Natural killer cell treated with Interleukin-12 subunit alpha and Interleukin-12 subunit beta and Interleukin-15 and Interleukin-18, amount 100 ng/mL, for 72 hours (primary cell): ENCODE measurements around the gene RPS6KA2. TPM values are rescaled to one million over a fixed set of nuclear protein-coding genes. Genes with fewer than 3 reads are reported as not detected.

Source experiments
- ATAC-seq, 2 donors: fragments of 150-1000 bp; cut with Tn5 transposase in 1 of 2; sonication (Bioruptor Pico), chemical (Tn5 transposase) in 1 of 2; 2 replicates each; pipeline ENCODE4 v1.10.0; 2021
- DNase-seq: peaks from one replicate; pipeline ENCODE4 v3.0.0; 2022; ENCODE audit warnings: low spot score
- H3K27ac Mint-ChIP-seq, 2 donors: 1 replicate in 1 of 2; 2 replicates in 1 of 2; pipeline ENCODE4 v1.8.0; 2022; ENCODE audit warnings: mixed read lengths in 2 of 2, mild to moderate bottlenecking in 1 of 2, moderate library complexity in 1 of 2
- H3K27me3 Mint-ChIP-seq, 2 donors: 1 replicate in 1 of 2; 2 replicates in 1 of 2; pipeline ENCODE4 v1.8.0; 2022; ENCODE audit warnings: mixed read lengths in 2 of 2
- H3K36me3 Mint-ChIP-seq: one replicate; pipeline ENCODE4 v1.8.0; 2022; ENCODE audit warnings: mixed read lengths
- H3K4me1 Mint-ChIP-seq, 2 donors: 1 replicate in 1 of 2; 2 replicates in 1 of 2; pipeline ENCODE4 v1.8.0; 2022; ENCODE audit warnings: low read depth in 2 of 2, mixed read lengths in 2 of 2, mild to moderate bottlenecking in 1 of 2
- H3K4me3 Mint-ChIP-seq: one replicate; pipeline ENCODE4 v1.8.0; 2022; ENCODE audit warnings: mixed read lengths
- H3K9me3 Mint-ChIP-seq: 2 replicates; pipeline ENCODE4 v1.8.0; 2022; ENCODE audit warnings: mixed read lengths
- total RNA-seq, 2 donors: library from RNA; stranded (reverse); gene quantifications; one replicate each; pipeline ENCODE4 v1.2.3, GENCODE V29; 2022

The RPS6KA2 gene
- total RNA-seq, 2 donors from 2014 or later: 2.8 to 3.8 TPM

DNA sequence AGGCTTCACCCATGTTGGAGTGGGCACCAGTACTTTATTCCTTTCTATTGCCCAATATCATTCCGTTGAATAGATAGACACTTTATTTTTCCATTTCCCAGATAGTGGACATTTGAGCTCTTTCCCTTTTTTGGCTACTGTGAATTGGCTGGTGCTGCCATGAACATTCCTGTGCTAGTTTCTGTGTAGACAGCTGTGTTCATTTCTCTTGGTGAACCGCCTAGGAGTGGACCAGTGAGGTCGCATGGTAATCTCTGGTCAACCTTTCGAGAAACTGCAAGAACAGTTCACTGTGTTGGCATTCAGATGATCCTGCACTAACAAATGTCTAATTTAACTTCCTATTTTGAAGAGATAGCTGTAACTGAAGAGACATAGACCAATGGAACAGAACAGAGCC lies 99.2 kb downstream of the RPS6KA2 start:
- H3K9me3 Mint-ChIP-seq: no peaks in the 10 kb centered on the region
- no peak for DNase-seq
- peaks cover 0 to 9% of the 10 kb centered on the region in 2 donors for H3K27me3 Mint-ChIP-seq
- no peak overlapping the region for H3K27ac Mint-ChIP-seq
- H3K4me1 Mint-ChIP-seq: peaks cover 0 to 4% of the 10 kb centered on the region in 2 donors
- no peak for ATAC-seq
- no peak overlapping the region for H3K4me3 Mint-ChIP-seq
- no peaks in the 10 kb centered on the region for H3K36me3 Mint-ChIP-seq

- H3K9me3 Mint-ChIP-seq: no peaks in the 10 kb centered on the region
- no peak overlapping the region for H3K27ac Mint-ChIP-seq
- DNase-seq (no peak), ATAC-seq (no peak)
- H3K4me3 Mint-ChIP-seq: no peak overlapping the region
- H3K36me3 Mint-ChIP-seq: no peaks in the 10 kb centered on the region
- H3K27me3 Mint-ChIP-seq: peaks cover 0 to 13% of the 10 kb centered on the region in 2 donors
- H3K4me1 Mint-ChIP-seq: peaks cover 0 to 4% of the 10 kb centered on the region in 2 donors
Observed at GRCh38 chr6:166526937-166527336, 100.1 kb downstream of the RPS6KA2 start.

DNA sequence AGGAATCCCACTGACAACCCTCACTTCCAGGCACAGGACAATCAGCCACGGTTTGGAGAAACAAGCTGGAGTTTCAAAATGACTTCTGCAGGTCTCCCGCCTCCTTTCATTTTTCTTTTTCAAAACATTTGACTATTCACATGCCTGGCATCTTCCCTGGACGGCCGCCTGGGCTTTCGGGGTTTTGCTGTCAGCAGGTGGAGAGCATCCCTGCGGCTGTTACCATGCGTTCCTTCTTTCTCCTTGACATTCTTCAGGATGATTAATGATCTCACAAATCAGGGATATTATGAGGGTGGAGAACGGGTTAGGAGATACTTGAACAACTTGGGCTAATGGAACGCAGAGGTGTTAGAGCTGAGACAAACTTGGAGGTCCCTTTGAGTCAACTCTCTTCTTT lies 101.5 kb downstream of the RPS6KA2 start:
- Mint-ChIP-seq H3K4me3 (no peak overlapping the region), H3K9me3 (no peaks in the 10 kb centered on the region), H3K27ac (no peak overlapping the region), H3K27me3 (peaks cover 0 to 16% of the 10 kb centered on the region in 2 donors), H3K36me3 (no peaks in the 10 kb centered on the region), H3K4me1 (peaks cover 0 to 4% of the 10 kb centered on the region in 2 donors)
- DNase-seq (no peak), ATAC-seq (no peak)

DNA sequence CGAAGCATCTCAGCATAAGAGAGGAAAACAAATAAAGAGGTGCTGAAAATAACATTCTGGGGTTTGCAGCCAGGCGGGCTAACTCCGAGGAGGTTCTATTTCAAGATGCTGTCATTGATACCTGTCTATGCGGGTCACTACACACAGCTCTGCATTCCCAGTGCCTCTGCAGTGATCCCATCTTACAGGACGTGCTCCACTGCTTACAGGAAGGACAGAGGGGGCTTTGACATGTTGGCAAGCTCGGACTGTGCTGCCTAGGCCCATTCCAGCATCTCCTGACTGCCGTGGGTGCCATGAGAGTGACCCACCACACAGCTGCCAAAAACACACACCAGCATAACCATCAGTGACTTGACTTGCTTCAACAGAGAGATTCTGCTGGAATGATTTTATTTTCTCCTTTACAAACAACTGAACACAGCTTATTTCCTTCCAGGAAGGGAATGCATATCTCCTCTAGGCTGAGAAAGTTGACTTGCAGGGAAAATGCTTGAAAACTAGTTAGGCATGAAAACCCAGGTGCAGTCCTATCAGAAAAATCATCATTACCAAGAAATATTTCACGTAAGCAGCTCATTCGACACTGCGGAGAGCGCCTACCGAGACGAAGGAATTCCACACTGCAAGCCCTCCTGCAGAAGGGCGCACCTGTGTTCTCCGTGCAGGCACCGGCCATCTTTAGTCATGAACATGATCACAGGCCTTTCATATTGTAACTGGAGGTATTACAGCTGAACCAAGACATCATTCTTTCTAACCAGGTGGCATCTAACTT lies 103.1 kb downstream of the RPS6KA2 start:
- Mint-ChIP-seq H3K27ac (no peak overlapping the region), H3K4me1 (peaks cover 0 to 4% of the 10 kb centered on the region in 2 donors), H3K36me3 (no peaks in the 10 kb centered on the region), H3K4me3 (no peak overlapping the region), H3K9me3 (no peaks in the 10 kb centered on the region), H3K27me3 (peaks cover 0 to 16% of the 10 kb centered on the region in 2 donors)
- DNase-seq (no peak), ATAC-seq (no peak)

DNA sequence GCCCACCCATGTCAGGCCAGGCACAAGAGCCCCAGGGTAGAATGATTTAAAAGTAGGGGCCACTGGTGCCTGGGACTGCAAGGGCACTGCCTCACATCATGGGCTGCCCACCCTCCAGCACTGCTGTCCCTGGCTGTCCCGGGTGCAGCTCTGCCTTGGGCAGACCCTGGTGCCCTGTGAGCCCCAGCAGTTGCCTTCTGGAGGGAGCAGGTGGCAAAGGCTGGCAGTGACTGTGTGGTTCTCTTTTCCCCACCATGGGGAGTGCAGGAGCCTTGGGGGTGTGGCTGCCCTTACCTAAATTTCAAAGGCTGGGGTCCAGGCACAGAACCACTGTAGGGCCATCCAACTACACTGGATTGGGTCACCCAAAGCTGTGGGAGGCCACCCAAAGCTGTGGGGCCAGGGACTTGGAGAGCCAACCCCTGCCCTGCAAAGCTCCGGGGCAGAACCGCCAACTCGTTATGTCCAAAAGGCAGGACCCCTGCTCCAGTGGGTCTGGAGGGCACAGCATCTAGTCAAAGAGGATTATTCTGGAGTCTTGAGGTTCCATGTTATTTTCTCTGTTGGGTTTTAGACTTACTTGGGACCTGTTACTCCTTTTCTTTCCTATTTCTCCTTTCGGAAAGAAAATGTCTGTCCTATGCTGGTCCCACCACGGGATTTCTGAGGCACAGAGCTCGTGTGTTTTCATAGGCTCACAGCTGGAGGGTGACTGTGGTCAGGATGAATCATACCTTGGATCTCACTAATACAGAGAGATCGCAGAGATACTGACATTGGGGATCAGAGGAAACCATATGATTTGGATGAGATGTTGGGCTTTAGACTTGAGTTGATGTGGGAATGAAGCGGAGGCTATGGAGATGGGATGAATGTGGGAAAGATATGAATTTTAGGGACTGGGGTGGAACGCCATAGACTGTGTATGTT lies 105.9 kb downstream of the RPS6KA2 start:
- H3K36me3 Mint-ChIP-seq: no peaks in the 10 kb centered on the region
- no peaks in the 10 kb centered on the region for H3K4me1 Mint-ChIP-seq
- H3K4me3 Mint-ChIP-seq: no peak overlapping the region
- DNase-seq (no peak), ATAC-seq (no peak)
- peaks cover 0 to 15% of the 10 kb centered on the region in 2 donors for H3K27me3 Mint-ChIP-seq
- no peak overlapping the region for H3K27ac Mint-ChIP-seq
- H3K9me3 Mint-ChIP-seq: no peaks in the 10 kb centered on the region

- no peaks in the 10 kb centered on the region for H3K9me3 Mint-ChIP-seq
- H3K27me3 Mint-ChIP-seq: peaks cover 0 to 6% of the 10 kb centered on the region in 2 donors
- H3K27ac Mint-ChIP-seq: no peak overlapping the region
- H3K4me1 Mint-ChIP-seq: peaks cover 3 to 5% of the 10 kb centered on the region in 2 donors
- no peaks in the 10 kb centered on the region for H3K36me3 Mint-ChIP-seq
- H3K4me3 Mint-ChIP-seq: no peak overlapping the region
- DNase-seq (no peak), ATAC-seq (no peak)
Observed at GRCh38 chr6:166516251-166516884, 110.7 kb downstream of the RPS6KA2 start.

DNA sequence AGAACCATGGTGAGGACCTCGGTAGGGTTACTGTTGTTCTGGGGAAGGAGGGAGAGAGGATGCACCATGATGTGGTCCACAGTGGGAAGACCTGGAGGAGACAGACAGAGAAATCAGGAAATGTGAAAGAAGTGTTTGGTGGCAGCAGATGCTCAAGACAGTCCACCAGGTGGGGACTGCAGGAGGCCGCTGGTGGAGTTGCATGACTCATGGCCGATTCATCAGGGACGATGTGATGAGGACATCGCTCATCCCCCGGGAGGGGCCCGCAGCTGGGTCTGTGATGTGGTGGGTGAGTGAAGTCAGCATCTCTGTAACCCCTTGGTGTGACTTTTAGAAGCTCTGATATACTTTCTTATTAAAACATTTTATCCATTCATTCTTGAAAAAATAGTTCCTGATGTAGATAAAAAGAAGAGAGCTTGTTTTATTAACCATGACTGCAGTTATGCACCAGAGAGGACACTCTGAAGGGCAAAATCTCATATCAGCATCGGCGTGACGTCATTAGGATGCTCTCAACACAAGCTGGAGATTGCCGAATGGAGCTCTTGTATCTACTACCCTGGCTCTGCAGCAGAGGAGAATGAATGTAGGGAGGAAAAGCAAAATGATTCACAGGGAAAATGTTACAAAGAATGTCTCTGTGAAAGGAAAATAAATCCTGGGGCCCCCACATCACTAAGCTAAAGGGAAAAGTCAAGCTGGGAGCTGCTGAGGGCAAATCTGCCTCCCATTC lies 111.8 kb downstream of the RPS6KA2 start:
- Mint-ChIP-seq H3K4me1 (peaks cover 3 to 5% of the 10 kb centered on the region in 2 donors), H3K36me3 (no peaks in the 10 kb centered on the region), H3K4me3 (no peak overlapping the region), H3K27me3 (peaks cover 0 to 6% of the 10 kb centered on the region in 2 donors), H3K9me3 (no peaks in the 10 kb centered on the region), H3K27ac (no peak overlapping the region)
- no peak for DNase-seq
- ATAC-seq: peak in 1 of 2 donors; percentile 43

- DNase-seq (no peak), ATAC-seq (peak in 1 of 2 donors; percentile 9)
- no peaks in the 10 kb centered on the region for H3K9me3 Mint-ChIP-seq
- no peak overlapping the region for H3K27ac Mint-ChIP-seq
- peaks cover 0 to 6% of the 10 kb centered on the region in 2 donors for H3K27me3 Mint-ChIP-seq
- H3K36me3 Mint-ChIP-seq: no peaks in the 10 kb centered on the region
- peaks cover 3 to 5% of the 10 kb centered on the region in 2 donors for H3K4me1 Mint-ChIP-seq
- H3K4me3 Mint-ChIP-seq: no peak overlapping the region
Observed at GRCh38 chr6:166514196-166514595, 112.9 kb downstream of the RPS6KA2 start.

- H3K36me3 Mint-ChIP-seq: no peaks in the 10 kb centered on the region
- H3K27me3 Mint-ChIP-seq: peaks cover 0 to 6% of the 10 kb centered on the region in 2 donors
- no peak overlapping the region for H3K4me3 Mint-ChIP-seq
- H3K9me3 Mint-ChIP-seq: no peaks in the 10 kb centered on the region
- peak in 1 of 2 donors; percentile 59 for ATAC-seq
- peaks cover 4 to 7% of the 10 kb centered on the region in 2 donors for H3K4me1 Mint-ChIP-seq
- DNase-seq: no peak
- no peak overlapping the region for H3K27ac Mint-ChIP-seq
Observed at GRCh38 chr6:166512567-166512966, 114.5 kb downstream of the RPS6KA2 start.

DNA sequence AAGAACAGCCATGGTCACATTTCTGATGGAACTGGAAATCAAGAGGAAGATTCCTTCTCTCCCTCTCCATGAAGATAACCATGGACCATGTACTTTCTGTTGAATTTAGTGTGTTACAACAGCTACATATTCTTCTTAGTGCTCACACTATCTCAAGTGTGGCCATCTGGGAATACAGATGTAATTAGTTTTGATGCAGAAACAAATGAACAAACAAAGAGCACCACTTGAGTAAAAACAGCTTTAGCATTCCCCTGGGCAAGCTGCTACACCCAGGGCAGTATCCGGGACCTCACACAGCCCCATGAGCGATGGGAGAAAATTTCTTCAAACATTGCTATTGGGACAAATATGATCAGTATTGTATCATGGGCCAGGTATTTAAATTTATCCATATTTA lies 115.7 kb downstream of the RPS6KA2 start:
- Mint-ChIP-seq H3K27me3 (peaks cover 0 to 6% of the 10 kb centered on the region in 2 donors), H3K27ac (no peak overlapping the region), H3K4me1 (peaks cover 6 to 12% of the 10 kb centered on the region in 2 donors), H3K36me3 (no peaks in the 10 kb centered on the region), H3K9me3 (no peaks in the 10 kb centered on the region), H3K4me3 (no peak overlapping the region)
- ATAC-seq: no peak
- DNase-seq: no peak

DNA sequence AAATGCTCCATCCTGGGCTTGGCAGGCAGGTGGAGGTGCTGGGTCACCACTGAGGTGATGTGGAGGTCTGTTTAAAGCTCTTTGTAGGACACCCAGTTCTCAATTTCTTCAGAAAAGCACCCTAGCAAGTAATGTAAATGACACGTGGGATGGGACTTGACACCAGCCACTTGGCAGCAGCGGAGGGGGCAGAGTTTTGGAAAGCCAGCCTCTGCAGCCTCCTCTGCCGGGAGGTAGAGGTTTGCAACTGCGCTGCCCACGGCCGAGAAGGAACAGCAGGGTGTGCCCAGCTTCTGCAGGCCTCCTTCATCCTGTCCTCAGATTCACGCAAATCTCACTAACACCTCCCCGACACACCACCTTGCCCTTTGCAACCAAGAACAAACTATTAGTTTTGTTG lies 117.9 kb downstream of the RPS6KA2 start:
- no peak overlapping the region for H3K27ac Mint-ChIP-seq
- no peak overlapping the region for H3K4me3 Mint-ChIP-seq
- ATAC-seq (no peak), DNase-seq (no peak)
- no peaks in the 10 kb centered on the region for H3K9me3 Mint-ChIP-seq
- H3K36me3 Mint-ChIP-seq: no peaks in the 10 kb centered on the region
- H3K4me1 Mint-ChIP-seq: peaks cover 3 to 7% of the 10 kb centered on the region in 2 donors
- H3K27me3 Mint-ChIP-seq: peaks cover 0 to 2% of the 10 kb centered on the region in 2 donors

- Mint-ChIP-seq H3K9me3 (no peaks in the 10 kb centered on the region), H3K4me1 (peaks cover 3 to 7% of the 10 kb centered on the region in 2 donors), H3K4me3 (no peak overlapping the region)
Observed at GRCh38 chr6:166508726-166509125, 118.3 kb downstream of the RPS6KA2 start.

More at GRCh38 chr6:166508726-166509125, 118.3 kb downstream of the RPS6KA2 start:
- Mint-ChIP-seq H3K36me3 (no peaks in the 10 kb centered on the region), H3K27me3 (peaks cover 0 to 2% of the 10 kb centered on the region in 2 donors), H3K27ac (no peak overlapping the region)
- no peak for ATAC-seq
- DNase-seq: no peak
